ENCODE measurements around the gene SAMD14. TPM values are rescaled to one million over a fixed set of nuclear protein-coding genes. Genes with fewer than 3 reads are reported as not detected.

SAMD14 gene
- polyA plus RNA-seq, 2 of the 4 experiments (the other 2 are of a cell fraction): 0.12 to 0.75 TPM

DNA sequence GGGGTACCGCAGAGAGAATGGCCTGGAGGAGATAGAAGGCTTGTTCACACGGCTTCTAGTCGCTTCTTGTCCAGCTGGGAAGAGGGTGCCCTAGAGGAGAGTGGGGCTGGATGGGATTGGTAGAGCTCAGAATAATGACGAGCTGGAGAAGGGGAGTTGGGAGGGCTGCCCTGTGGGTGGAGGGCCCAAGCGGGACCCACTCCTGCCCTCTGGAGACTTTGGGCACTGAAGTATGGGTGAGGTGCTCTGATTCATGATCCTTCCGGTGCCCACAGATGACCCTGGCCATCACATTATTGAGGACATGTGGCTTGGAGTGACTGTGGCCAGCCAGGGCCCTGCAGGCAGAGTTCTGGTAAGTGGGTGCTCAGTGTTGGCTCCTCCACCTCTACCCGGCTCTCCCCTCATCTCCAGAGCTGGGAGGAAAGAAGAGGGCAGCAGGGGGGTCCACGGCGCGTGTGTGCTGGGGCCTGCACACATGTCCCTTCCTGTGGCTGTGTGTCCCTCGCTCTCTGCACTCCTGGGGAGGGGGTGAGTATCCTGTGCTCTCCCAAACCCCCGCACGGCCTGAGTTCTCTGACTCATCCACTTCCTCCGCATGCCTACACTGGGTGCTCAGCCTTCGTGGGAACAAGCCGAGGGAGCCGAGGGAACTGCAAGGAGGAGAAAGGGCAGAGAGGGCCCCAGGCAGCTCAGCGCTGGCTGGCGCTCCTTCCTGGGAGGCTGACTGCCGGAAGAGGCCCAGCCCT, 65.5 kb downstream of the SAMD14 start (continued):
- TF ChIP-seq NPAS2 (CRISPR knock-in tag; IDR thresholded peaks at IDR 0.05; ENCODE audit: borderline replicate concordance): no peak
- peak; percentile 92 for TF ChIP-seq HOXB13 (CRISPR knock-in tag; IDR thresholded peaks at IDR 0.05; ENCODE audit: low read depth)
- peak; percentile 83 for TF ChIP-seq JUNB (IDR thresholded peaks at IDR 0.05)
- no peak for TF ChIP-seq SREBF2 (IDR thresholded peaks at IDR 0.05)
- no peak for TF ChIP-seq RCOR1 (IDR thresholded peaks at IDR 0.05; ENCODE audit: low read depth, low read length)
- TF ChIP-seq MAX (IDR thresholded peaks at IDR 0.05): peak; percentile 98
- TF ChIP-seq FOSL2 (IDR thresholded peaks at IDR 0.05): peak; percentile 86
- TF ChIP-seq FOSL2 (CRISPR knock-in tag; IDR thresholded peaks at IDR 0.05): peak; percentile 96
- peak; percentile 57; the same call in 1 of the 2 replicates for TF ChIP-seq ZNF302 (CRISPR knock-in tag; IDR thresholded peaks at IDR 0.05)
- peak; percentile 54 to 80; a peak in 3 of 5 replicates for TF ChIP-seq EP300 (IDR thresholded peaks at IDR 0.05)
- TF ChIP-seq HOXA7 (CRISPR knock-in tag; IDR thresholded peaks at IDR 0.05): 0 out of 2 replicates have a peak, but pooled peaks have one; percentile 22

DNA sequence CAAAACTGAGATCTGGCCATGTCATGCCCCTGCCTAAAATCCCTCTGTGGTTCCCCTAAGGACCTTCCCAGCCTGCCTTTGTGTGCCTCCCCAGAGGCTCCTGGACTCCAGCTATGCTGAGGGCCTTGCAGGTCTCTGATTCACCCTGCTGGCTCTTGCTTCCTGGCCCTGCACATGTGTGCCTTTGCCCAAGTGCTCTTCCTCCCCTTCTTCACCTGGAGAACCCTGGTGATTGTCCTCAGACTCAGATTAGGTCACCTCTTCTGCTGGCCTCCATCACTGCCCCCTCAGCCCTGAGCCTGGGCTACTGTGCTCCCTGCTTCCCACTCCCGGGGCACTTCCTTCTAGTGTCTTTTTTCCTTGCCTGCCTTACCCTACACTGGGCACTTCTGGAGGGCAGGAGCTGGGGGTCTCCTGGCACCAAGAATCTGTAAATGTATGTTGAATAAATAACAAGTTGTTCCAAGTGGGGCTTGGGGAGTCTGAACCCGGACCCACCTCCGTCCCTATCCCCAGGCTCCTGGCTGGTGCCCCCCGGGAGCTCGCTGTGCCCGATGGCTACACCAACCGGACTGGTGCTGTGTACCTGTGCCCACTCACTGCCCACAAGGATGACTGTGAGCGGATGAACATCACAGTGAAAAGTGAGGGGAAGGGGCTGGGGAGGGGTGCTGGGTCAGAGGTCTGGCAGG, 66.3 kb downstream of the SAMD14 start:
- ATAC-seq (peak; percentile 7 to 12; a peak in 5 of 6 replicates), FAIRE-seq (no peak), DNase-seq (ENCODE audit: low read depth in 1 of 2, low spot score in 1 of 2) (peak in 1 of 2 experiments; percentile 61)
- no peaks in the 10 kb centered on the region for H3K9me3 ChIP-seq
- 80% methylated on average over 8 of the region's 8 CpGs for WGBS (ENCODE audit: missing lambda C conversion rate)
- POLR2A ChIA-PET: interaction anchor here (2.0 to 5.8 kb wide), 2 partner anchors 8 to 36 kb away, joined by 11 to 90 read pairs; partner anchors contain the start of gene ITGA3
- peak overlapping the region; percentile 92 to 97 for H3K27ac ChIP-seq
- peak overlapping the region; percentile 10; the same call in 1 of the 3 replicates for H3K4me3 ChIP-seq
- CTCF ChIA-PET: interaction anchor here (0.6 to 22.1 kb wide), 13 partner anchors 8 to 183 kb away, joined by 3 to 473 read pairs (median 3); partner anchors contain the start of genes ITGA3 and PDK2
- peak overlapping the region; percentile 91 for H3K4me2 ChIP-seq
- peaks cover 87% of the 10 kb centered on the region for H3K4me1 ChIP-seq
- TF ChIP-seq RARB (CRISPR knock-in tag; IDR thresholded peaks at IDR 0.05) (no peak), PBX3 (IDR thresholded peaks at IDR 0.05) (no peak), ZSCAN20 (CRISPR knock-in tag; IDR thresholded peaks at IDR 0.05) (no peak), RNF2 (IDR thresholded peaks at IDR 0.05; ENCODE audit: borderline replicate concordance, low read depth) (no peak), POLR2AphosphoS2 (conservative IDR thresholded peaks at IDR 0.05; ENCODE audit: low read length) (no peak; the same call in 1 of the 2 replicates), JUNB (IDR thresholded peaks at IDR 0.05) (no peak), RCOR1 (IDR thresholded peaks at IDR 0.05; ENCODE audit: low read depth, low read length) (no peak), MAX (IDR thresholded peaks at IDR 0.05) (0 out of 2 replicates have a peak, but pooled peaks have one; percentile 42), EHF (CRISPR knock-in tag; IDR thresholded peaks at IDR 0.05) (no peak), HEYL (CRISPR knock-in tag; IDR thresholded peaks at IDR 0.05) (no peak), TP53 (CRISPR knock-in tag; IDR thresholded peaks at IDR 0.05) (0 out of 2 replicates have a peak, but pooled peaks have one; percentile 31), CHD4 (IDR thresholded peaks at IDR 0.05; ENCODE audit: borderline replicate concordance) (no peak), KDM5A (IDR thresholded peaks at IDR 0.05) (no peak), MAFK (IDR thresholded peaks at IDR 0.05; ENCODE audit: partially characterized antibody) (no peak), POLR2A (IDR thresholded peaks at IDR 0.05; ENCODE audit: low read length) (no peak), HOXA7 (CRISPR knock-in tag; IDR thresholded peaks at IDR 0.05) (no peak), ZFP36 (IDR thresholded peaks at IDR 0.05; ENCODE audit: borderline replicate concordance, partially characterized antibody) (no peak), FOXS1 (CRISPR knock-in tag; IDR thresholded peaks at IDR 0.05) (0 out of 2 replicates have a peak, but pooled peaks have one; percentile 6), HOXB5 (CRISPR knock-in tag; IDR thresholded peaks at IDR 0.05) (no peak), SREBF2 (IDR thresholded peaks at IDR 0.05) (no peak), RFX5 (IDR thresholded peaks at IDR 0.05) (no peak), FOSL2 (IDR thresholded peaks at IDR 0.05) (no peak), FOSL2 (CRISPR knock-in tag; IDR thresholded peaks at IDR 0.05) (0 out of 2 replicates have a peak, but pooled peaks have one; percentile 2), NPAS2 (CRISPR knock-in tag; IDR thresholded peaks at IDR 0.05; ENCODE audit: borderline replicate concordance) (no peak), ZNF302 (CRISPR knock-in tag; IDR thresholded peaks at IDR 0.05) (0 out of 2 replicates have a peak, but pooled peaks have one; percentile 23)
- TF ChIP-seq, protein P1, sequence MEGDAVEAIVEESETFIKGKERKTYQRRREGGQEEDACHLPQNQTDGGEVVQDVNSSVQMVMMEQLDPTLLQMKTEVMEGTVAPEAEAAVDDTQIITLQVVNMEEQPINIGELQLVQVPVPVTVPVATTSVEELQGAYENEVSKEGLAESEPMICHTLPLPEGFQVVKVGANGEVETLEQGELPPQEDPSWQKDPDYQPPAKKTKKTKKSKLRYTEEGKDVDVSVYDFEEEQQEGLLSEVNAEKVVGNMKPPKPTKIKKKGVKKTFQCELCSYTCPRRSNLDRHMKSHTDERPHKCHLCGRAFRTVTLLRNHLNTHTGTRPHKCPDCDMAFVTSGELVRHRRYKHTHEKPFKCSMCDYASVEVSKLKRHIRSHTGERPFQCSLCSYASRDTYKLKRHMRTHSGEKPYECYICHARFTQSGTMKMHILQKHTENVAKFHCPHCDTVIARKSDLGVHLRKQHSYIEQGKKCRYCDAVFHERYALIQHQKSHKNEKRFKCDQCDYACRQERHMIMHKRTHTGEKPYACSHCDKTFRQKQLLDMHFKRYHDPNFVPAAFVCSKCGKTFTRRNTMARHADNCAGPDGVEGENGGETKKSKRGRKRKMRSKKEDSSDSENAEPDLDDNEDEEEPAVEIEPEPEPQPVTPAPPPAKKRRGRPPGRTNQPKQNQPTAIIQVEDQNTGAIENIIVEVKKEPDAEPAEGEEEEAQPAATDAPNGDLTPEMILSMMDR (IDR thresholded peaks at IDR 0.05): no peak
- TF ChIP-seq, protein P2, sequence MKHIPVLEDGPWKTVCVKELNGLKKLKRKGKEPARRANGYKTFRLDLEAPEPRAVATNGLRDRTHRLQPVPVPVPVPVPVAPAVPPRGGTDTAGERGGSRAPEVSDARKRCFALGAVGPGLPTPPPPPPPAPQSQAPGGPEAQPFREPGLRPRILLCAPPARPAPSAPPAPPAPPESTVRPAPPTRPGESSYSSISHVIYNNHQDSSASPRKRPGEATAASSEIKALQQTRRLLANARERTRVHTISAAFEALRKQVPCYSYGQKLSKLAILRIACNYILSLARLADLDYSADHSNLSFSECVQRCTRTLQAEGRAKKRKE (CRISPR knock-in tag; IDR thresholded peaks at IDR 0.05; ENCODE audit: low read depth): 0 out of 2 replicates have a peak, but pooled peaks have one; percentile 21
- TF ChIP-seq, protein P3, sequence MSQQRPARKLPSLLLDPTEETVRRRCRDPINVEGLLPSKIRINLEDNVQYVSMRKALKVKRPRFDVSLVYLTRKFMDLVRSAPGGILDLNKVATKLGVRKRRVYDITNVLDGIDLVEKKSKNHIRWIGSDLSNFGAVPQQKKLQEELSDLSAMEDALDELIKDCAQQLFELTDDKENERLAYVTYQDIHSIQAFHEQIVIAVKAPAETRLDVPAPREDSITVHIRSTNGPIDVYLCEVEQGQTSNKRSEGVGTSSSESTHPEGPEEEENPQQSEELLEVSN (IDR thresholded peaks at IDR 0.05; ENCODE audit: borderline replicate concordance, low read depth): no peak
- TF ChIP-seq, protein P4, sequence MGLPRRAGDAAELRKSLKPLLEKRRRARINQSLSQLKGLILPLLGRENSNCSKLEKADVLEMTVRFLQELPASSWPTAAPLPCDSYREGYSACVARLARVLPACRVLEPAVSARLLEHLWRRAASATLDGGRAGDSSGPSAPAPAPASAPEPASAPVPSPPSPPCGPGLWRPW (IDR thresholded peaks at IDR 0.05): no peak

Data from A549 (cell line).